Right ventricle myocardium superior (tissue), 1 donor: ENCODE results near the gene RAB6C. TPM values are rescaled to one million over a fixed set of nuclear protein-coding genes. Genes with fewer than 3 reads are reported as not detected.
"Not testable (repeated sequence)": the region's sequence is repeated elsewhere in the genome, so short reads cannot be mapped to it uniquely, and the experiment has no call there.

Experiments
- ATAC-seq: fragments of 200-7000 bp; cut with Tn5 transposase; one replicate; pipeline ENCODE4 v1.9.1; 2020; ENCODE audit warnings: mild to moderate bottlenecking; ENCODE audit not compliant: poor library complexity
- DNase-seq: peaks from one replicate; pipeline ENCODE4 v3.0.0-alpha.2; 2020
- intact Hi-C: fragments of 100-400 bp; cut with DNase I; formaldehyde crosslinking; loops from one replicate; pipeline ENCODE4 v1.11.2; 2022
- total RNA-seq: library from RNA; stranded (reverse); fragmentation: NEBNext Ultra II Directional; extraction: Animal tissue kit (Norgen Biotek cat#: 25700); gene quantifications from one replicate; pipeline ENCODE4 v1.2.1, GENCODE V29; 2021
- donor health status: DM: no; HTN: yes; CAD: no; lungs with severe emphysema.

Gene RAB6C
- total RNA-seq, 1 donor from 2014 or later = 0.22 TPM

DNA sequence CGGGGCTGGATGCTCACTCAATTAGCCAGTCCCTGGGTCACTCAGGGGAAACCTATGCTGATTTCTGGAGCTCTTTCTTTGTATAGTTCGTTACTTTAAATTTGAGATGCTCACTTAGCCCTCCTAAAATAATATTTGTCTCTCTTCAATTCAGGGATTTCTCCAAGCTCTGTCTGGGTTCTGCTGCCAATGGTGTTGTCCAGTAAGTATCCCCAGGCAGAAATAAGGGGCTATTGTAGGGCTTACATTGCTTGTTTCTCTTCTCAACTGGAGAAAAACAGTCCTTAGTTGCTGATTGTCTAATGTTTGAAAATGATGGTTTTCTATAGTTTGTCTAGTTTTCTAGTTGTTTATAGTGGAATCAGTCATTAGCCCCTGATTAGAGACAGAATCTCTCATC, 5.0 kb downstream of the RAB6C start:
- ATAC-seq (no peak), DNase-seq (no peak)
- intact Hi-C loops = no loop called here

DNA sequence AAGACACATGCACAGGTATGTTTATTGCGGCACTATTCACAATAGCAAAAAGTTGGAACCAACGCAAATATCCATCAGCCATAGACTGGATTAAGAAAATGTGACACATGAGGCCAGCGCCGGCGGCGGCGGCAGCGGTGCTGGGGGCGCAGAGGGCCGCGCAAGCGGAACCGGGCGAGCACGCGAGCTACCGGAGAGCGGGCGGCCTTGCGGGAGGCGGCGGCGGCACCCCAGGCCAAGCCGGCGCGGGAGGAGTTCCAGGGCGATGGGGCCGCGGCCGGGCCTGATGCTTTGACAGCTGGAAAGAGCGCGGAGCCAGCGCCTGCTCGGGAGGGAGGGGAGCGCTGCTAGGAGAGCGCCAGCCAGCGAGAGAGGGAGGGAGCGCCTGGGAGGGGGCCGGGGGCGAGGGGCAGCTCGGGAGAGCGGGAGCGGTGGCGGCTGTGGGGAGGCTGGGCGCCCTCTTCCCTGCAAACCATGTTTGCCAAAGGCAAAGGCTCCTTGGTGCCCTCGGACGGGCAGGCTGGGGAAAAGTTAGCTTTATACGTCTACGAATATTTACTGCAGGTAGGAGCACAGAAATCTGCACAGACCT, 13.0 kb downstream of the RAB6C start:
- DNase-seq, ATAC-seq, intact Hi-C loops: not testable (repeated sequence)

DNA sequence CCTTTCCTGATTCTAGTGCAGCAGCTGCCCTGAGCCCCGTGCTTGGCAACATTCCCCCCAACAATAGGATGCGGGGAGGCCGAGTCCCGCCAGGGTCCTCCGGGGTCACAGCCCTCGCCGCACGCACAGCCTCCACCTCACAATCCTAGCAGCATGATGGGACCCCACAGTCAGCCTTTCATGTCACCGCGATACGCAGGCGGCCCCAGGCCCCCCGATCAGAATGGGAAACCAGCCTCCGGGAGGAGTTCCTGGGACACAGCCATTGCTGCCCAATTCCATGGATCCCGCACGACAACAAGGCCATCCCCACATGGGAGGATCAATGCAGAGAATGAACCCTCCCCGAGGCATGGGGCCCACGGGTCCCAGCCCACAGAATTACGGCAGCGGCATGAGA, 13.7 kb downstream of the RAB6C start:
- ATAC-seq, intact Hi-C loops, DNase-seq: not testable (repeated sequence)

DNA sequence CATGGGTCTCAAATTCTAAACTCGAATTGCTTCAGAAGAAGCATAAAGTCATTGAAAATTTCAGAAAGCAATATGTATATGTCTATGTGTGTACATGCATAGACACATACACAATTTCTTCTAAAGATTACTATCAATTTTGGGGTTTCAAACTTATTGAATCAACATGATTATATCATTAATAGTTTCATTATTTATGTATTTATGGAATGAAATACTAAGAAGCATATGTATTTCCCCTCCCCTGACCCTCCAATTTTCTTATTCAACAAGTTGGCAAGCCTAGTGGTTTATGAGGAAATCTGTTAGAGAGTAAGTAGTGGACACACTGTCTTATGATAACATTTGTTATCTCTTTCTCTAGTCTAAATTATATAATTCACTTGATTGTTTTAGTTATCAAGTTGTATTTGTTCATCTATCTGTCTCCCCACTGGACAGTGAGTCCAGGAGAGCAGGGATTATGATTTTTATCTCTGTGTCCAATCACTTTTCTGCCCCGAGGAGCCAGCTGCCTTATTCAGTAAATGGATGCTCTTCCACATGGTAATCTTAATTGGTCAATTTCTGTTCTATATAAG, 17.3 kb downstream of the RAB6C start:
- ATAC-seq, intact Hi-C loops, DNase-seq: not testable (repeated sequence)

DNA sequence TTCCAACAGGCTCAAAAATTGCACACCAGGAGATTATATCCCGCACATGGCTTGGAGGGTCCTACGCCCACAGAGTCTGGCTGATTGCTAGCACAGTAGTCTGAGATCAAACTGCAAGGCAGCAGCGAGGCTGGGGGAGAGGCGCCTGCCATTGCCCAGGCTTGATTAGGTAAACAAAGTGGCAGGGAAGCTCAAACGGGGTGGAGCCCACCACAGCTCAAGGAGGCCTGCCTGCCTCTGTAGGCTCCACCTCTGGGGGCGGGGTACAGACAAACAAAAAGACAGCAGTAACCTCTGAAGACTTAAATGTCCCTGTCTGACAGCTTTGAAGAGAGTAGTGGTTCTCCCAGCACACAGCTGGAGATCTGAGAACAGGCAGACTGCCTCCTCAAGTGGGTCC, 19.3 kb downstream of the RAB6C start:
- ATAC-seq, intact Hi-C loops, DNase-seq: not testable (repeated sequence)

DNA sequence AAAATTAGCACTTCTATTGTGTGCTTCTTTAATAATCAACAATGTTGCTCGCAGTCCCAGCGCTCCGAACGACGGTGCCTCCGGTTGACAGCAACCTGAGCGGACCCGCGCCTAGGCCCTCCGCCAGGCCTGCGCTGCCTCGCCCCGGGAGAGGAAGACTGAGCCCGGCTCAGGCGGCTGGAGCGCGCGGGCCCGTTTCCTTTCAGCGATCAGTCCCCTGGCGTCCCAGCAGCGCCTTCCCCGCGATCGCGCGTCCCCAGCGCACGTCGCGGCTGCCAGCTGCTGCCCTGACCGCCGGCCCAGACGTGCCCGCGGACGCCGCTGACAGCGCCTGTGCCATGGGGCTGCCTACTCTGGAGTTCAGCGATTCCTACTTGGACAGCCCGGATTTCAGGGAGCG, 26.4 kb downstream of the RAB6C start:
- intact Hi-C loops = not testable (repeated sequence)
- DNase-seq (peak; percentile 54), ATAC-seq (peak; percentile 56)

DNA sequence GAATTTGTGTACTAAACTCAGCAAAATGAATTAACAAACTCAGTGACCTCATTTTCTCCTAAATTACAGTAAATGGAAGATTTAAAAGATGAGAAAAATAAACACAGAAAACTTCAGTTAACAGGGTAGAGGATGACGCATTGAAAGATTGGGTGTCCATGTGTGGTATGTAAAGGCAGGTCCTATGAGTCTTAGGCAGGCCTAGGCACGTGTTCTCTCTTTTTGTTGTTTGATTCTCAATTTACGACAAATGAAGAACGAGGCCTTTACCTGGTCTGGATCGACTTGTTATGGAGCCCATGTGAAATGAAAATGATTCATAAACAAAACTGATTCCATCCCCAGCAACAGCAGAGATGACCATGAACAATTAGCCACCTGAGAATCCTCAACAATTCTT, 37.2 kb downstream of the RAB6C start:
- intact Hi-C loops, ATAC-seq, DNase-seq: not testable (repeated sequence)

DNA sequence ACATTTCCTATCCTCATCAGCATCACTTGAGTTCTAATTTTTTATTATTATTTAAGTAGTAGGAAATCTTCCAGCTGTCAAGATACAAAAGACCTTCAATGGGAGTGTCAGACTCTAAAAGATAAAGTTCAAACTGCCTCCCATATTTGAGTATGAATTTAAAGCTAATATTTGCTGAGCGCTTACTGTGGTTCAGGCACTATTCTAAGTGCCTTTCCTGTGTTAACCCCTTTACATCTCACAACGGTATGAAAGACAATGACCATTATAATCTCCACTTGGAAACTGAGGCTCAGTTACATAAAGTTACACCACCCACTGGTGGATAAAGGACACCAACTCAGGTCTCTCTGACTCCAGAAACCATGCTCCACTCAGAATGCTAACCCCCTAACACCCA, 39.9 kb downstream of the RAB6C start:
- DNase-seq (no peak), ATAC-seq (no peak)
- intact Hi-C loops = no loop called here

DNA sequence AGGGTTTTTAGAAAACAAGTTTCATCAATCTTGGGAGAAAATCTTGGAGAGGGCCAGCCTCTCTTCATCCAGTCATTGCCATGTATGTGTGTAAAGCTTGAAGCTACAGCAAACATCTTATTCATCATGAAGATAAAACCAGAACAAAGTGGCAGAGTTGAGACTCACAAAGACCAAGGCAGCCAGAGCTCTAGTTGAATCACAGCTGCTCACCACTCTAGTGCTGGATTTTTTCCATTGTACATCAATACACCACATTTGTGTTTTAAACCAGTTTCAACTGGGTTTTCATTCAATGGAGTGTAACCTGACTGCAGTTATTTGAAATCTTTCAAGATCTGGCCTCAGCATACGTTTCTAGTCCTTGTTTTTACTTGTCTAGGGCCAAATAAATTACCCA, 40.6 kb downstream of the RAB6C start:
- intact Hi-C loops, DNase-seq, ATAC-seq: not testable (repeated sequence)

DNA sequence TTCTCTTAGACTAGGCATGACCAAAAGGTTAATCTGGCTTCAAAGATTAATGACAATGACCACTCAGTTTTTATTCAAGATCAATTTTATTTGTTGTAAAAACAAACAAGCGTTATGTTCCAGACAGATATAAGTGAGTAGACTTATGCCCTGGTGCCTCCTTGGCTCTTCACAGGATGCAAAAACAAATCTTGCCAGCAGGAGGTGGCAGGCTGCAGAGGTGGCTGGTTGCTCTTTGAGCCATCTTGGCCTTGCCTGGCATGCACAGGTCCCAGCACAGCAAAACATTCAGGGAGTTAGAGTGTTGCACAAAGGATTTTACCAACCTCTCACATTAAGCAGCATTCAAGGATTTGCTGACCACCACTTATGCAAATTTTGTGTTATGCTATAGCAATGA, 46.5 kb downstream of the RAB6C start:
- intact Hi-C loops, ATAC-seq, DNase-seq: not testable (repeated sequence)

Other genes starting within 250 kb of the RAB6C start
- gene POTEF, start 149.6 kb downstream of the RAB6C start, total RNA-seq = not detected
- gene CCDC74B, start 165.4 kb downstream of the RAB6C start, total RNA-seq = 0.38 TPM
- gene SMPD4, start 201.9 kb downstream of the RAB6C start, total RNA-seq = 28.2 TPM
- 554 TPM for gene MZT2B, start 202.6 kb downstream of the RAB6C start, total RNA-seq
- 69.5 TPM for gene TUBA3E, start 218.8 kb downstream of the RAB6C start, total RNA-seq